Measurements from ENCODE around the gene SLC5A10.

Gene SLC5A10

GRCh38 chr17:18964550-18964949, 12.6 kb downstream of the SLC5A10 start:
- no peak for DNase-seq (ENCODE audit: low spot score)

- no peak for DNase-seq (ENCODE audit: low spot score)
Observed at GRCh38 chr17:18965530-18966236, 13.7 kb downstream of the SLC5A10 start.

- no peak for DNase-seq (ENCODE audit: low spot score)
Observed at GRCh38 chr17:18966831-18967624, 15.1 kb downstream of the SLC5A10 start.

- no peak for DNase-seq (ENCODE audit: low spot score)
Observed at GRCh38 chr17:18967916-18968315, 16.0 kb downstream of the SLC5A10 start.

GRCh38 chr17:18968345-18968744, 16.4 kb downstream of the SLC5A10 start:
- no peak for DNase-seq (ENCODE audit: low spot score)

- no peak for DNase-seq (ENCODE audit: low spot score)
Observed at GRCh38 chr17:18968945-18969887, 17.3 kb downstream of the SLC5A10 start.

- DNase-seq (ENCODE audit: low spot score) = no peak
Observed at GRCh38 chr17:18970582-18971480, 18.9 kb downstream of the SLC5A10 start.

- DNase-seq (ENCODE audit: low spot score) = no peak
Observed at GRCh38 chr17:18971801-18972200, 19.8 kb downstream of the SLC5A10 start.

- DNase-seq (ENCODE audit: low spot score) = no peak
Observed at GRCh38 chr17:18974407-18975149, 22.6 kb downstream of the SLC5A10 start.

GRCh38 chr17:18975597-18975996, 23.6 kb downstream of the SLC5A10 start:
- no peak for DNase-seq (ENCODE audit: low spot score)

- no peak for DNase-seq (ENCODE audit: low spot score)
Observed at GRCh38 chr17:18976201-18976600, 24.2 kb downstream of the SLC5A10 start.

- DNase-seq (ENCODE audit: low spot score) = no peak
Observed at GRCh38 chr17:18977021-18977420, 25.1 kb downstream of the SLC5A10 start.

- no peak for DNase-seq (ENCODE audit: low spot score)
Observed at GRCh38 chr17:18977646-18978045, 25.7 kb downstream of the SLC5A10 start.

GRCh38 chr17:18978050-18978449, 26.1 kb downstream of the SLC5A10 start:
- DNase-seq (ENCODE audit: low spot score) = no peak

GRCh38 chr17:18978655-18979054, 26.7 kb downstream of the SLC5A10 start:
- no peak for DNase-seq (ENCODE audit: low spot score)

- DNase-seq (ENCODE audit: low spot score) = no peak
Observed at GRCh38 chr17:18980682-18981334, 28.8 kb downstream of the SLC5A10 start.

GRCh38 chr17:18981335-18981641, 29.3 kb downstream of the SLC5A10 start:
- DNase-seq (ENCODE audit: low spot score) = no peak

GRCh38 chr17:18981642-18982424, 29.9 kb downstream of the SLC5A10 start:
- peak; percentile 50 for DNase-seq (ENCODE audit: low spot score)

All from HuH-7.5 (cell line).